ENCODE data around the gene NRROS.

- TF ChIP-seq, protein P1, sequence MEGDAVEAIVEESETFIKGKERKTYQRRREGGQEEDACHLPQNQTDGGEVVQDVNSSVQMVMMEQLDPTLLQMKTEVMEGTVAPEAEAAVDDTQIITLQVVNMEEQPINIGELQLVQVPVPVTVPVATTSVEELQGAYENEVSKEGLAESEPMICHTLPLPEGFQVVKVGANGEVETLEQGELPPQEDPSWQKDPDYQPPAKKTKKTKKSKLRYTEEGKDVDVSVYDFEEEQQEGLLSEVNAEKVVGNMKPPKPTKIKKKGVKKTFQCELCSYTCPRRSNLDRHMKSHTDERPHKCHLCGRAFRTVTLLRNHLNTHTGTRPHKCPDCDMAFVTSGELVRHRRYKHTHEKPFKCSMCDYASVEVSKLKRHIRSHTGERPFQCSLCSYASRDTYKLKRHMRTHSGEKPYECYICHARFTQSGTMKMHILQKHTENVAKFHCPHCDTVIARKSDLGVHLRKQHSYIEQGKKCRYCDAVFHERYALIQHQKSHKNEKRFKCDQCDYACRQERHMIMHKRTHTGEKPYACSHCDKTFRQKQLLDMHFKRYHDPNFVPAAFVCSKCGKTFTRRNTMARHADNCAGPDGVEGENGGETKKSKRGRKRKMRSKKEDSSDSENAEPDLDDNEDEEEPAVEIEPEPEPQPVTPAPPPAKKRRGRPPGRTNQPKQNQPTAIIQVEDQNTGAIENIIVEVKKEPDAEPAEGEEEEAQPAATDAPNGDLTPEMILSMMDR (IDR thresholded peaks at IDR 0.05; ENCODE audit: insufficient read depth, low read length) = no peak
- TF ChIP-seq REST (IDR thresholded peaks at IDR 0.05; ENCODE audit: insufficient replicate concordance, low read depth) = no peak
Observed at GRCh38 chr3:196620684-196621083, 18.8 kb upstream of the NRROS start.

Data from HL-60 (cell line).